GM12872 (cell line): ENCODE data around the gene NXF1.

ENCODE experiments used
- CTCF ChIP-seq: IDR thresholded peaks from 3 replicates; pipeline ENCODE4 v1.5.1; 2011; ENCODE audit warnings: low read depth, mild to moderate bottlenecking, low read length, moderate library complexity; ENCODE audit not compliant: insufficient read depth

Gene NXF1

DNA sequence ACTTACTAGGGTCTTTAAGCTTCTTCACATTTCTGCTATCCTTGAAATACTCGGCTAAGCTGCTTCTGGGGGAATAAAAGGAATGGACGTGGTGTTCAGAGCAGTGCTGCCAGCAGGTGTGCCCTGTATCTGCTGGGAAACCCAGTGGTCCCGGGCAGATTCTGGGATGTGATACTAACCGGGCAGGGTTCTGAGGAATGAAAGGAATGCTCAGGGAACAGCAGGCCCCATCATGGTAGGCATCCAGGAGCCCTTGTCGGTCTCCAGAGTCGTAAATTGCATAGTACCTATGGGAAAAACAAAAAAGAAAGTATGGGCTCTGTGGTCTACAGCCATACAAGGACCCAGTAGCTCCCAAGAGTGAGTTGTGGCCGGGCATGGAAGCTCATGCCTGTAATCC, 9.0 kb downstream of the NXF1 start:
- no peak for TF ChIP-seq CTCF

- TF ChIP-seq CTCF = no peak
Observed at GRCh38 chr11:62794201-62794775, 11.0 kb downstream of the NXF1 start.

- TF ChIP-seq CTCF = no peak
Observed at GRCh38 chr11:62792202-62792575, 13.1 kb downstream of the NXF1 start.

GRCh38 chr11:62791501-62792201, 13.6 kb downstream of the NXF1 start, which contains the start of gene TMEM223:
Gene TMEM223, minus strand, starts transcription at chr11:62792006. Its CDS starts 12 bp downstream, at chr11:62791994.
- TF ChIP-seq CTCF = peak; percentile 22; the same call in 2 of the 3 replicates

DNA sequence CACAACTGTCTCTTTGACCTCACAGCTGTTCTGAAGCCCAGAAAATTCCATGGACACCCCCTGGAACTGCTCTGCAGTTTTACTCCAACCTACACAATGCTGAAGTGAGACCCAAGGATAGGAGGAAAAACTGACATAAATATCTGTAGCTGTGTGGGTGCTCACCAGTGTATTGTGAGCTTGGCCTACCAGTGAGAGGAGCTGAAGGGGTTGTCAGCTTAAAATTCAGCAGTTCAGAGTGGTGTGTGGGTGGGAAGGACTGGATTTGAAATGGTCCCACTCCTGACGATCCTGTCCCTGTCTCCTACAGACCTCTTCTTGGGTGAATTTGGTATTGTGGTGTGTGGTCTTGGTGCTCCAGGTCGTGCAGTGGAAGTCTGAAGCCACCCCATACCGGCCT, 15.7 kb downstream of the NXF1 start:
- TF ChIP-seq CTCF = no peak

DNA sequence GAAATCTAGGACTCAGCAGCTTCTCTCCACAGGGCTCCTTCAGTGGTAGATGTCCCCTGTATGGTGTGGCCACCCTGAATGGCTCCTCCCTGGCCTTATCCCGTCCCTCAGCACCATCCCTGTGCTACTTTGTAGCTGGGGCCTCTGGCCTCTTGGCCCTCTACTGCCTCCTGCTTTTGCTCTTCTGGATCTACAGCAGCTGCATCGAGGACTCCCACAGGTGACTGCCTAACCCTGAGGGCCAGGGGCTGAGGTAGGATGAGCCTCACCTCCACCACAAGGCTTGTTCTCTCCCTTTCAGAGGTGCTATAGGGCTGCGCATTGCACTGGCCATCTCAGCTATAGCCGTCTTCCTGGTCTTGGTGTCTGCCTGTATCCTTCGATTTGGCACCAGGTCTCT, 16.2 kb downstream of the NXF1 start:
- TF ChIP-seq CTCF = no peak

DNA sequence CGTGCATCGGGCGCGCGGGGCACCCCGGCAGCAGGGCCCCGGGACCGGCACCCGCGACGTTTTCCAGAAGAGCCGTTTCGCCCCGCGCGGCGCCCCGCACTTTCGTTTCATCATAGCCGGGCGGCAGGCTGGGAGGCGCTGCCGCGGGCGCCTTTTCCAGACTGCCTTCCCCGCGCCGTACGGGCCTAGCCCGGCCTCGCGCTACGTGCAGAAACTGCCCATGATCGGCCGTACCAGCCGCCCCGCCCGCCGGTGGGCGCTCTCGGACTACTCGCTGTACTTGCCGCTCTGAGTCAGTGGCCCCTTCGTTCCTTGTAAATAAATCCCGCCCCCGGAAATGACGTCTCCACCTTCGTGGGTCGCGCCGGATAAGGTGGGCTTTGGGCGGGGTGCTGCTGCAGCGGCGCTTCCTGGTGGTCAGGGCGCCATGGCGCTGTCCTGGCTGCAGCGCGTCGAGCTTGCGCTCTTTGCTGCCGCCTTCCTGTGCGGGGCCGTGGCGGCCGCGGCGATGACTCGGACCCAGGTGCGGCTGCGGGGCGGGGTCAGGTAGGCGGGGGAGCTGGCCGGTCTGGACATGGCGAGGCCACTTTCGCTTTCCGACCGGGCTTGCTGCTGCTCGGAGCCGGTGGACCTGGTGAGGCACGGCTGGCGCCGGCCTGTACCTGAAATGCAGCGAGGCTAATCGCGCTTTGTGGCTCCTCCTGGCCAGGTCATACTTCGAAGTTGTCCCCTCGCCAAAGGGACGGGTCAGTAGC, 18.1 kb downstream of the NXF1 start, which contains the start of gene TMEM179B:
TSS of gene TMEM179B (plus strand) at position 398 of the 755 bp plus-strand sequence. CDS start at position 428, 30 bp downstream.
- peak; percentile 79 for TF ChIP-seq CTCF
